ENCODE results near the gene C11orf16. TPM values are rescaled to one million over a fixed set of nuclear protein-coding genes. Genes with fewer than 3 reads are reported as not detected.
"Not testable (repeated sequence)": the region's sequence is repeated elsewhere in the genome, so short reads cannot be mapped to it uniquely, and the experiment has no call there.

The C11orf16 gene
- polyA plus RNA-seq, 2 of the 4 experiments (the other 2 are of a cell fraction) = not detected

GRCh38 chr11:8886322-8886721 is 46.4 kb downstream of the C11orf16 start:
- H3K4me3 ChIP-seq = no peak overlapping the region
- WGBS (ENCODE audit: missing lambda C conversion rate) = 61% methylated on average over 2 of the region's 2 CpGs
- FAIRE-seq (no peak), DNase-seq (ENCODE audit: low read depth in 1 of 2, low spot score in 1 of 2) (no peak), ATAC-seq (no peak)
- no peak overlapping the region for H3K27ac ChIP-seq
- H3K4me2 ChIP-seq = no peak overlapping the region
- ChIA-PET CTCF (no interaction called here), POLR2A (no interaction called here)
- H3K9me3 ChIP-seq = no peaks in the 10 kb centered on the region; the same call in 2 of the 3 replicates
- H3K4me1 ChIP-seq = peaks cover 5% of the 10 kb centered on the region; the same call in 1 of the 3 replicates
- TF ChIP-seq HEYL (CRISPR knock-in tag; IDR thresholded peaks at IDR 0.05) (no peak), MAZ (IDR thresholded peaks at IDR 0.05; ENCODE audit: borderline replicate concordance, low read depth, low read length) (no peak), HOXB13 (CRISPR knock-in tag; IDR thresholded peaks at IDR 0.05; ENCODE audit: low read depth) (no peak)

- DNase-seq (ENCODE audit: low read depth in 1 of 2, low spot score in 1 of 2); H3K4me2 ChIP-seq; H3K27ac ChIP-seq; ATAC-seq; H3K4me3 ChIP-seq; H3K9me3 ChIP-seq; POLR2A ChIA-PET; H3K4me1 ChIP-seq; FAIRE-seq: not testable (repeated sequence)
- whole genome bisulfite sequencing (ENCODE audit: missing lambda C conversion rate) = 79% methylated on average over 7 of the region's 7 CpGs
- CTCF ChIA-PET = interaction anchor here (1.8 kb wide), 1 partner anchor 10 kb away, joined by 4 read pairs; no protein-coding TSS in a partner anchor
These were observed 51.2 kb downstream of the C11orf16 start for GRCh38 chr11:8881585-8881984.

- no peak for FAIRE-seq
- H3K9me3 ChIP-seq = no peaks in the 10 kb centered on the region
- DNase-seq (ENCODE audit: low read depth in 1 of 2, low spot score in 1 of 2) = no peak
- POLR2A ChIA-PET = no interaction called here
- no peak for ATAC-seq
- CTCF ChIA-PET = interaction anchor here (0.8 to 1.2 kb wide), 2 partner anchors 36 to 80 kb away, joined by 3 read pairs; no protein-coding TSS in a partner anchor
- H3K4me3 ChIP-seq = no peak overlapping the region
- TF ChIP-seq, protein P1, sequence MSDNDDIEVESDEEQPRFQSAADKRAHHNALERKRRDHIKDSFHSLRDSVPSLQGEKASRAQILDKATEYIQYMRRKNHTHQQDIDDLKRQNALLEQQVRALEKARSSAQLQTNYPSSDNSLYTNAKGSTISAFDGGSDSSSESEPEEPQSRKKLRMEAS (IDR thresholded peaks at IDR 0.05) = no peak
- TF ChIP-seq BCL3 (IDR thresholded peaks at IDR 0.05) (no peak), CEBPB (IDR thresholded peaks at IDR 0.05) (peak in 1 of 2 experiments; percentile 20; a peak in 1 of 4 replicates), SMC3 (IDR thresholded peaks at IDR 0.05) (no peak), HOXB5 (CRISPR knock-in tag; IDR thresholded peaks at IDR 0.05) (no peak), PHF8 (IDR thresholded peaks at IDR 0.05; ENCODE audit: borderline replicate concordance, low read depth) (no peak), NPAS2 (CRISPR knock-in tag; IDR thresholded peaks at IDR 0.05; ENCODE audit: borderline replicate concordance) (no peak), FOSB (CRISPR knock-in tag; IDR thresholded peaks at IDR 0.05) (no peak)
- 40% methylated on average over 2 of the region's 2 CpGs for WGBS (ENCODE audit: missing lambda C conversion rate)
- no peak overlapping the region for H3K4me2 ChIP-seq
- H3K4me1 ChIP-seq = no peaks in the 10 kb centered on the region
- H3K27ac ChIP-seq = no peak overlapping the region
These were observed 54.0 kb downstream of the C11orf16 start for GRCh38 chr11:8878771-8879170.

DNA sequence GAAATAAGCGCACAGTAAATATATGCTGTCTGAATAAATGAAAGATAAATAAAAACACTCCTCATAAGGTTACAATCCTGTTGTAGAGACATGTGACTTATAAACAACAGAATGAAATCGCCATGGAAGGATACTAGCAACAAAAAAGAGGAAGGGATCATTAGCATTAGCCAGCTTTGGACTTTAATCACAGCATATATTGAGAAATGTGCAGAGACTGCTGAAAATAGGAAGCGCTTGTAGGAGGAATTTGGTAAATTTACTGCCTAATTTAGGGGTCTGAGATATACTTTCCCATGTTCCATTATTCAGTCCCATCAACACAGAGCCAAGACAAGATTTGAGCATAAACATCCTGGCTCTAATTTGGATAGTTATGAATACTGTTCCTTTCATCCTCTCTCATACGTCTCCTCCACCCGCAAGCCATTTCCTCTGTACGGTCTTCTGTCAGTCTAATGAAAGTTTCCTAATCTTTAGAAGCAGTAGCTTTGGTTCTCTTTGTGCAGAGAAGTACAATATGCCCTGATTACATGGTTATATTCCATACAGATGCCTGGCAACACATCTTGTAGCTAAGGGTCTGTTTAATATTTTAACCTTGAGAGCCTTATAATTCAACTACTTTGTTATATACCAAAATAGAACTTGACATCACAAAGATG is 58.9 kb downstream of the C11orf16 start:
- Histone ChIP-seq H3K4me3 (no peak overlapping the region), H3K4me2 (no peak overlapping the region), H3K4me1 (peaks cover 14% of the 10 kb centered on the region; the same call in 2 of the 3 replicates), H3K9me3 (no peaks in the 10 kb centered on the region), H3K27ac (no peak overlapping the region)
- ChIA-PET CTCF (interaction anchor here (0.6 to 1.3 kb wide), 3 partner anchors 28 to 610 kb away, joined by 3 to 4 read pairs (median 3); partner anchors contain the start of gene LMO1), POLR2A (no interaction called here)
- DNase-seq (ENCODE audit: low read depth in 1 of 2, low spot score in 1 of 2) (no peak), ATAC-seq (no peak), FAIRE-seq (no peak)
- 82% methylated on average over 6 of the region's 6 CpGs for WGBS (ENCODE audit: missing lambda C conversion rate)
- TF ChIP-seq ESRRA (IDR thresholded peaks at IDR 0.05; ENCODE audit: borderline replicate concordance, low read length) (no peak), PHF8 (IDR thresholded peaks at IDR 0.05; ENCODE audit: borderline replicate concordance, low read depth) (no peak), TP53 (CRISPR knock-in tag; IDR thresholded peaks at IDR 0.05) (no peak), FOSB (CRISPR knock-in tag; IDR thresholded peaks at IDR 0.05) (no peak), JUNB (IDR thresholded peaks at IDR 0.05) (no peak), HOXA7 (CRISPR knock-in tag; IDR thresholded peaks at IDR 0.05) (no peak), KDM1A (IDR thresholded peaks at IDR 0.05; ENCODE audit: low read depth) (no peak), CHD2 (IDR thresholded peaks at IDR 0.05; ENCODE audit: low read length, partially characterized antibody) (no peak), RARB (CRISPR knock-in tag; IDR thresholded peaks at IDR 0.05) (no peak)
- TF ChIP-seq, protein P2, sequence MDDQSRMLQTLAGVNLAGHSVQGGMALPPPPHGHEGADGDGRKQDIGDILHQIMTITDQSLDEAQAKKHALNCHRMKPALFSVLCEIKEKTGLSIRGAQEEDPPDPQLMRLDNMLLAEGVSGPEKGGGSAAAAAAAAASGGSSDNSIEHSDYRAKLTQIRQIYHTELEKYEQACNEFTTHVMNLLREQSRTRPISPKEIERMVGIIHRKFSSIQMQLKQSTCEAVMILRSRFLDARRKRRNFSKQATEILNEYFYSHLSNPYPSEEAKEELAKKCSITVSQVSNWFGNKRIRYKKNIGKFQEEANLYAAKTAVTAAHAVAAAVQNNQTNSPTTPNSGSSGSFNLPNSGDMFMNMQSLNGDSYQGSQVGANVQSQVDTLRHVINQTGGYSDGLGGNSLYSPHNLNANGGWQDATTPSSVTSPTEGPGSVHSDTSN (IDR thresholded peaks at IDR 0.05) = no peak
- TF ChIP-seq, protein P3, sequence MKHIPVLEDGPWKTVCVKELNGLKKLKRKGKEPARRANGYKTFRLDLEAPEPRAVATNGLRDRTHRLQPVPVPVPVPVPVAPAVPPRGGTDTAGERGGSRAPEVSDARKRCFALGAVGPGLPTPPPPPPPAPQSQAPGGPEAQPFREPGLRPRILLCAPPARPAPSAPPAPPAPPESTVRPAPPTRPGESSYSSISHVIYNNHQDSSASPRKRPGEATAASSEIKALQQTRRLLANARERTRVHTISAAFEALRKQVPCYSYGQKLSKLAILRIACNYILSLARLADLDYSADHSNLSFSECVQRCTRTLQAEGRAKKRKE (CRISPR knock-in tag; IDR thresholded peaks at IDR 0.05; ENCODE audit: low read depth) = no peak

Measured in A549 (cell line).